Inferior parietal cortex (tissue), 1 donor: ENCODE data around the gene C4BPA.

ENCODE experiments used
- DNase-seq: peaks from one replicate; pipeline ENCODE4 v3.0.0-alpha.2; 2016; ENCODE audit errors: extremely low spot score

Gene C4BPA

DNA sequence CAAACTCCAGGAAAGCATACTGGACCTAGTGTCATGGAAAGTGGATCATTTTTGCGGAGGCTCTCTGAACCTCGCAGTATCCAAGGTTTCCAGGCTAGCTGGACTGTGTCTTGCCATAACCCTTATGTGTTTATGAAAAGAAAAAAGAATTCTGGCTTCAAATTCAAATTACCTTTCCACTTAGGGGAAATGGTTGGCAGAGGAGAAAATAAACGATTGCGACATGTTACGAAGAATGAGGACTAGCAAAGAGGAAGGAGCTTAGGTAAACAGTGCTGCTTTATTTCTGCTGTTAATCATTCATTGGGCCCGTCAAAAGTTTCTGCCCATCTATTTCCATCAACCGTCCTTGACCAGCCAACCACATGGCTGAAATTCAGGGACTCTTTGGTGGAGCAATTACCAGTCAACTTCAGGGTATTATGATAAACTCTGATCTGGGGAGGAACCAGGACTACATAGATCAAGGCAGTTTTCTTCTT, at the start of gene C4BPA:
C4BPA (plus strand) TSS at position 342 of the 482 bp plus-strand sequence. CDS start 8,793 bp downstream, outside the sequence.
- DNase-seq: no peak

DNA sequence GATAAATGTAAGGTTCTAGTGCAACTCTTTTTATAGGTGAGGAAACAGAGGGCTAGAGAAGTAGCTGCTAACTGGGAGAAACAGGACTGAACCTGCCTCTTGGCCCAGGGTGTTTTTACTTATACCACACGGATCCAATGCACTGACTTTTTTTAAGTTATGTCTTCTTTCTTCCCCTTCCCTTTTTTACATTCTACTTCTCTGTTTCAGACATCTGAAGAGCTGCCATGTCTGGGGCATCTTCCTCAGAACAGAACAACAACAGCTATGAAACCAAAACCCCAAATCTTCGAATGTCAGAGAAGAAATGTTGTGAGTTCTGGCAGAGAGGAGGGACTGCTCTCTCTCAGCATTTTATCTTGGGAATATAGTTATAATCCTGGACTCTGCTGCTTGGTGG, 49.5 kb upstream of the C4BPA start:
- no peak for DNase-seq

DNA sequence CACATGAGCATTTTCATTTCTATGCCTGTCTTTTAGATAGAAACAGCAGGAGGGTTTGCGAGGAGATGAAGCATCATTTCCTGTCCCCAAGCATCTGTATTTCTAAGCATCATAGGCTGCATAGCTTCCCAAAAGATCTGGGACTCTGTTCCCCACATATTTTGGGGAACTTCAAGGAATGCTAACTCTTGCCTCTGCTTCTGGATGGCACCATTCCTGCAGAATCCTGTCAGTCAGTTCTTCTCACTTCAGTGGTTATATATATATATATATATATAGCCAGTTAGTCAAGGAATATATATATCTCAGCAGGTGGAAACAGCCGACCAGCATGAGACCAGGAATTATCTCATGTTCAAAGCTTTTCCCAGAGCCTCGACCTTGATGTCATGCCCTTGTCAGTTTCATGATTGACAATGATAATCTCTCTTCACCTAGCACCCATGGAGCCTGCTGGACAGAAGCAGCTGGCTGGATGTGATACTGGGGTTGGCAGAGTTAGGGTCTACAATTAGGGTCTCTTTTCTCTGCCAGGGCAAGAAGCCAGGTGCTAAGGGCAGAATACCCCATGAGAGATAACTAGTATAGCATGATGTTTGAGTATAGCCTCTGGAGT, 48.5 kb upstream of the C4BPA start:
- no peak for DNase-seq

DNA sequence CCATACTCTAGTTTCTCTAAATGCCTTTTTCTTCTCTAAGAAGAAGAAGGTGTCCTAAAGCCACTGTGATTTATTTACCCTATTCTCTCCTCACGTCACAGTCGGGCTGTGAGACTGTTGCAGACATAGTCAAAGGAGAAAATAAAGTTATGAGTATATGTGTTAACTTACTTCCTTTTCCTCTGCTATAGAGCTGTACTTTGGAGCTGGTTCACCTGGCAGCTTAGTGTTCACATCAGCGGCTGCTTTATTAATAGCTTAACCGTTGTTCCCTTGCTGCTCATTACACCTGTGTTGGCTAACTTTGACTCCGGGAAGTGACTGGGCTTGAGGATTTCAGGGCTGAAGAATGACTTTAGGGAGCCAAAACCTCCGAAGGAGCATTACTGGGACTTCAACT, 47.4 kb upstream of the C4BPA start:
- no peak for DNase-seq

DNA sequence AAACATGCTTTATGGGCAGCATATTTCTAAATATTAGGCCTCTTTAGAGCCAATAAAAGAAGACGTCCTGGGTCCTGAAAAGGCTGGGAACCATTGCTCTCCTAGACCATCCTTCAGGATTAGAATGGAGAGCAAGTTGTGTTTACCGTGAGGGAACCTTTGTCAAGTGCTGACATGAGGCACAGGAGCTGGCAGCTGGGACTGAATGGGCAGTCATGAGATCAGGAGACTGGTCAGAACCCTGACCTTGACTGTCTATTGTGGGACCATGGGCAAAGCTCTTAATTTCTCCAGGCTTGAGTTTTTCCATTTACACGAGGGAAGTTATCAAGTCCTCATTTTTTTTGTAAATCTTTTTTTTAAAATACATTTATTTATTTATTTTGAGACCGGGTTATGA, 45.8 kb upstream of the C4BPA start:
- DNase-seq: no peak

DNA sequence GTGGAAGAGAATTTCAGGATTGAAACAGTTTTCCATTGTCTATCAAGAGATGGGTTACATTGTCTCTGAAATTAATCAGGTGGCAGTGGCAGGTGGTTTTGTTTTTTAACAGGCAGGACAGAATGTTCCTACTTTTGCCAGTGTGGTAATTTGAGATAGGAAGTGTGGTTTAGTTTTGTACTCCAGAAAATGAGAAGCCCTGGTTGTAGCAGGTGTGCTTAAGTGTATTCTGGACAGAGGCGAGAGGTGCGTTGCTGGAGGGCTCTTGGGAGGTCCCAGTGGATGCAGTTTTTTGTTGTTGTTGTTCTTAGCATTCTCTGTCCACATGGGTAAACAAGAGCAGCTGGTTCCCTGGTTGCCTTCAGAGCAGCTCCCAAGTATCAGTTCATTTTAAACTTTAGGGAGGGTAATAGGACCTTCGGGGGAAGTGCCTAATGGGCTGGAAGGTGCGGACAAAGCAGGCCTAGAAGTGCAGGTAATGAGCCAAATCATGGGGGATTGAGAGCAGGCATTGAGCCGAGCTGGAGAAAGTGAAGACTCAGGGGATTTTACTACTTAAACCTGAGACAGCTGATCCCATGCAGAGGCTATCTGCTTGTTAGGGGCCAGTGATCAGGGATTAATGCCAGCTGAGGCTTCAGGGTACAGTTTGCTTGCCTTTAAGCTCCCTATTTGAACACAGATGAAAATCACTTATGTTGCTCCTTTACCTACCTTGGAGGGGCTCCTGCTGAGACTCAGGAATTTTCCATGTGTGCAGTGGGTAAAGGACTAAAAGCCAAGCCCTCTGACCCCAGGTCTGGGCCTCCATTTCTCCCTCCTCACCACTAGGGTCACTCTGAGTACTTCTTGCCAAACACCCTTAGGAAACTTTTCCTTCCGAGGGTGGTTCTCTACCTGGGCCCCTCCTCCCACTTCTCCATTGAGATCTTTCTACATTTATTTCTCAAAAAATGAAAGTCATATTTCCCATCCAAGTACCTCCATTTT, 44.9 kb upstream of the C4BPA start:
- DNase-seq: no peak

DNA sequence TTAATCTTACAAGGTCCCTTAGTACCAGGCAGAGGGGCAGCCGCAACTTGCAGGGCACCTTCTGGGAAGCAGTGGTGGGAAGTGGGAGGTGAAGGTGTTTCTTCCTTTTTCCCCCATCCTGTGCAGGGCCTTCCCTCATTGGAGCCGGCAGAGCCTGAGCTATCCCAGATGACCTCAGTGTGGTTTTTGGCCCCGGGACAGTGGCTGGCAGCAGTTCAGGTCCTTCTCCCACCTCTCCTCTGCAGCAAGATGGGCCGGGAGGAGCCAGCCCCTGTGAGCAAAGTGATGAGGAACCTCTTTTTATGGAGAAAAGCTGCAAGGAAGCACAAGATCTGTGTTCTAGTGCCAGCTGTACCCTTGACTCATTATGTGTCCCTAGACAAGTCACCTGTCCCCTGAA, 44.2 kb upstream of the C4BPA start:
- no peak for DNase-seq

DNA sequence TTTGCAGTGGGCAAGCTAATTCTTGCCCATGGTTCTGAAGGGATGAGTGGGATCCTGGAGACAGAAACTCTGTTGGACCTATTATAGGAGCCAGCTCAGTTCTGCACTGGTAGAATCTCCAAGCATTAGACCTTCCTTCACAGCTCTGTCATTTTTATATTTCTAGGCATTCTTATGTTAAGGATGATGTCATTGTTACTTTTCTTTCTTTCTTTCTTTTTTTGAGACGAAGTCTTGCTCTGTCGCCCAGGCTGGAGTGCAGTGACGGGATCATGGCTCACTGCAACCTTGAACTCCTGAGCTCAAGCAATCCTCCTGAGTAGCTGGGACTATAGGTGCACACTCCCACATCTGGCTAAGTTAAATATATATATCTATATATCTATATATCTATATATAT, 43.4 kb upstream of the C4BPA start:
- no peak for DNase-seq

DNA sequence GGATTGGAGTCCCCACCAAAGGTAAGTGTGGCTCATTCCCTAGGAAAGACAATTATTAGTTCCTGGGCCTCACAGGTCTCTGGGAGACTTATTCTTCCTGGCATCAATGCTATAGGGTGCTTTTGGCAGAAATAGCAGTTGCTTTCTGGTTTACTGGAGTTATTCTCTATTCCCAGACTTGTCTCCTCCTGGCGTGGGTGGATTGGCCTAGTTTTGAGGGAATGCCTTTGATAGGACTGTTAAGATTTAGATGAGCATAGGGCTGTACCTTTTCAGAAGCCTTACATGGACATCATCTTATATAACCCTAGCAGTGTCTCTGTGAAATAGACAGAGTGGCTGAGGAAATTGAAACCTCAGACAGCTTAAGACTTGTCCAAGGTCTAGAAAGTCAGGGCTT, 42.0 kb upstream of the C4BPA start:
- DNase-seq: peak; percentile 40

DNA sequence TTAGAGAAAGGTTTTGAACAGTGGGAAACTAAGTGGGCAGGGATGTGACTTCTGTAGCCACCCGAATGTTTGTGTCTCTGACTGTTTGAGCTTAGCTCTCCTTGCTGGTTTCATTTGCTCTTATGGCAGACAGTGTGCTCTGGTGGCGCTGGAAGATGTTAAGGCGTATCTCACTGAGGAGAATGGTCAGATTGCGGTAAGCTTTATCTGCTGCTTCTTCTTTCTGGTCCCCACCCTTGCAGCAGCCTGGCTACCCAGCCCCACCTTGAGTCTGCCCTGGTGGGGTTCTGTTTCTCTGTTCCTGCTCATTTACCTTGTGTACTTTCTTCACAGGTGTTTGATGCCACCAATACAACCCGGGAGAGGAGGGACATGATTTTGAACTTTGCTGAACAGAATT, 41.0 kb upstream of the C4BPA start:
- no peak for DNase-seq

DNA sequence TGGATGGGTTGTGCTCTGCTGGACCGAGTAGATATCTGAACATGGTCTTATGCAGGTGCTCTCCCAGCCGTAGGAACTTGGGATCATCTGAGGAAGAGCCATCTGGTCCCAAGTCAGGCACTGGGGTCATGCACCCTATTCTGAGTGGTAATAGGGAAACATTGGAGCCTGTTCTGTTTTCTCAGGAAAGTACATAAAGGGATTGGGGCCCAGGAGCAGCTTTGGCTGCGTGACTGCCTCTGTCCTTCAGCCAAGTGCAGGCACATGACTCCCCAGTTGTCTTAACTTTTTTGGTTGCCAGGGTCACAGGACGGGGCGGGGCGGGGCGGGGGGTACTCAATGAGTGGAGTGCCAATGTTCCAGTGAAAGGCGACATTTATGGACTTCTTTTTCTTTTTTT, 39.5 kb upstream of the C4BPA start:
- DNase-seq: no peak

DNA sequence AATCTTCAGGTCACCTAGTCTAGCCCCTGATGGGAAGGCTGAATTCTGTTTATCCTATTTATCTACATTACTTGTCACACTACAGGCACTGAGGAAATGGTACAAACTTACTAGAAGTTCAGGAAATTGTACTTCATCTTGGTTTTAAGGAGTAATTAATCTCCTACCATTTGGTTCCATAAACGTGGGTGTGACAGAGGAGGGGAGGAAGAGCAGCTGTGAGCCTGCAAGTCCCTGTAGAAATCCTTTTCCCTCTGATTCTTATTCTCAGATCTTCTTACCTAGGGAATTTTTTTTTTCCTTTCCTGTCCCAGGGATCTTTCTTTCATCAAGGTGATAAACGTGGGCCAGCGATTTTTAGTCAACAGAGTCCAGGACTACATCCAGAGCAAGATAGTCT, 36.8 kb upstream of the C4BPA start:
- DNase-seq: no peak

DNA sequence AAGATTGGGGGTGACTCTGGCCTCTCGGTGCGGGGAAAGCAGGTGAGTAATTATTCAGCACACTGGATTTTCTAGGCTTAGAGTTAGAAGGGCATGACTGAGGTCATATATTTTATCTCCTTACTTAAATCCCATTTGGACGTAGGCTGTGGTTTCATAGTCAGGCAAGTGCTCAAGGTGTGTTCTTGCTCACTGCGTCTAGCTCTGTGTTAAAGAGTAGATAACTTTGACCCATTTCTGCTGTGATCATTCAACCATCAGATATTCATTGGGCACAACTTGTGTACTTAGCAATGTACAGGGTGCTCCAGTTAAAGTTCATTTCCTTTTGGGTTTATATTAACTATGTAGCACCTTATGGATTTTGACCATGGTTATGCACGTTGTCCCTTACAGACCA, 36.4 kb upstream of the C4BPA start:
- DNase-seq: no peak

DNA sequence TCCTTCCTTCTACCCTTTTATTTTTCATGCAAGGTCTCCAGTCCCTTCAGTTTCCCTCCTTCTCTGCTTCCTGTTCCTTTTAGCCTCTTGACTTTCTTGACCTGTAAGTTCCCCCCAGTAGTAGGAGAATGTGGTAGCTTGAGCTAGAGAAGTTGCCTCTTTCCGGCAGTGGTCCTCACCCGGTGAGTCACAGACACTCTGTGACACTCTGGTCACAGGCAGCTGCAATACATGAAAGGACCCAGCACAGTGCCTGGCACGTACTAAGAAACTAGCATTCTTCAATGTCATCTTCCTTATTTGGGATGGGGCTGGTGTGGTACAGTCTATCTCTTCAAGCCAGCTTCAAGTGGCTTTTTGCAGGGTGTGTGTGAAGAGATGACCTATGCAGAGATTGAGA, 35.0 kb upstream of the C4BPA start:
- DNase-seq: no peak

DNA sequence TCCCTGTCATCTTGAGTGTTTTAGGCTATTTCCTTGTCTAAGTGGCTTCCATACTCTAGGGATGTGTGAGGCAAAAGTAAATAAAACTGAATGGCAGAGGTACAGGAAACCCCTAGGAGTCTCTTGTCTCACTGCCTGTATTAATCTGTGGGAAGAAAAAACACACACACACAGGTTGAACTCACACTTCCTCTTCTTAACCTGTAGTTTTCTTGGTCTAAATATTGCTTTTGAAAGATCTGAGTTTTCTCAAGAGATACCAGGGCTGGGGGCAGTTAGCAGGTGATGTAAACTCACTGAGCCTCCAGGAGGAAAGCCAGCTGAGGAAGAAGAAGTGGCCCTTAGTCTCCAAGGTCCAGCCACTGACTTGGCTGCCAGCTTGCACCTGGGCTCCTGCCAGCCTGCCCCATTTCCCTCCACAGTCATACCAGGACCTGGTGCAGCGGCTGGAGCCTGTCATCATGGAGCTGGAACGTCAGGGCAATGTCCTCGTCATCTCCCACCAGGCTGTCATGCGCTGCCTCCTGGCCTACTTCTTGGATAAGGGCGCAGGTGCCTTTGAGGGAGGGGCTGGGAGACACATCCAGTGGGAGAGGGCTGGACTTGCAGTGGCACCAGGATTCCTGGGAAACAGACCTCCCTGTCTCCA, 34.1 kb upstream of the C4BPA start:
- no peak for DNase-seq

DNA sequence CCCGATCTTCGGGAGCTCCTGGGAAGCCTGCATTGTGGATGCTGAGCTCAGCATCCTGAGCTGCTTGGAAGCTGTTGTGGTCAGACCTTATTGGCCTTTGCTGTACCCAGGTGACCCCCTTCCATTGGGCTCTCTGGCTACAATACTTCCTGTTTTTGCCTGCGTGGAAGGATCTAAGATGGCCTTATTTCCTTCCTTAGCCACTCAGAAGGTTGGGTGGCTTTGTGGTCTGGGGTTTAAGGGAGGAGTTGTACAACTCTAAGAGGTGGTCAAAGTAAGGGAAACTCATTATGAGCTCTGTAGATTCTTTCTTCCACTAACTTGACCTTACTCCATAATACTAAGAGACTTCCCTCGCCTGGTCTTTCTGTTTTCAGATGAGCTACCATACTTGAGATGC, 33.2 kb upstream of the C4BPA start:
- DNase-seq: no peak

DNA sequence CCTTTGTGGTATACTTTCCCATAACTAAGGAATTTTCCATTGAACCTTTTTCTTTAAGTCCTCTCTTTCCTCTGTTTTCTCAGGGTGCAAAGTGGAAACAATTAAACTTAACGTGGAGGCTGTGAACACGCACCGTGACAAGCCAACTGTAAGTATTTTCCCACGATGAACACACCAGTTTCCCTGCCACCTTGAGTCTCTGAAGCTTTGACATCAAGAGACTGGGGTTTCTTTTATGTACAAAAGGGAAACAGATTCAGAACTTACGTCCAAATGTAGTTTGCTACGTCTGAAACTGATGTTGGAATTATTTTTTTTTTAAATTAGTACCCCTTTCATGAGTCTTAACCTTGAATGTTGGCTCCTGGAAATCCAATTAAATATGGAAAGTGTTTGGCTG, 32.6 kb upstream of the C4BPA start:
- no peak for DNase-seq

DNA sequence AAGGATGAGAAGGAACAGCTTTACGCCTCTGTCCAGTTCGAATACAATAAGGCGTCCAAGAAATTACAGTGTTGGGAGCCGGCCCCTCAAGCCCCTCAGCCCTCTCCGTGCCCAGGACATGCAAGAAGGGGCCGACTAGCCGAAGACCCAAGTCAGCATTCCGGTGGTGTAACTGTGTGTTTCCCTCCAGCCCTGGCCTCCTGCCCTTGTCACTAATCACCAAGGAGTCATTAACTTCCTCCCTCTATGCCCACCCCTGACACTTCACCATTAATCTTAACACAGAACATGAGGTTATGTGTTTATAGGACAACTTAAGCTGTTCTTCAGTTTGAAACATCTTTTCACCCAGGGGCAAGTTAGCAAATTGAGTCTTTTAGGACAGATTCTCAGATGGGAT, 31.8 kb upstream of the C4BPA start:
- no peak for DNase-seq

DNA sequence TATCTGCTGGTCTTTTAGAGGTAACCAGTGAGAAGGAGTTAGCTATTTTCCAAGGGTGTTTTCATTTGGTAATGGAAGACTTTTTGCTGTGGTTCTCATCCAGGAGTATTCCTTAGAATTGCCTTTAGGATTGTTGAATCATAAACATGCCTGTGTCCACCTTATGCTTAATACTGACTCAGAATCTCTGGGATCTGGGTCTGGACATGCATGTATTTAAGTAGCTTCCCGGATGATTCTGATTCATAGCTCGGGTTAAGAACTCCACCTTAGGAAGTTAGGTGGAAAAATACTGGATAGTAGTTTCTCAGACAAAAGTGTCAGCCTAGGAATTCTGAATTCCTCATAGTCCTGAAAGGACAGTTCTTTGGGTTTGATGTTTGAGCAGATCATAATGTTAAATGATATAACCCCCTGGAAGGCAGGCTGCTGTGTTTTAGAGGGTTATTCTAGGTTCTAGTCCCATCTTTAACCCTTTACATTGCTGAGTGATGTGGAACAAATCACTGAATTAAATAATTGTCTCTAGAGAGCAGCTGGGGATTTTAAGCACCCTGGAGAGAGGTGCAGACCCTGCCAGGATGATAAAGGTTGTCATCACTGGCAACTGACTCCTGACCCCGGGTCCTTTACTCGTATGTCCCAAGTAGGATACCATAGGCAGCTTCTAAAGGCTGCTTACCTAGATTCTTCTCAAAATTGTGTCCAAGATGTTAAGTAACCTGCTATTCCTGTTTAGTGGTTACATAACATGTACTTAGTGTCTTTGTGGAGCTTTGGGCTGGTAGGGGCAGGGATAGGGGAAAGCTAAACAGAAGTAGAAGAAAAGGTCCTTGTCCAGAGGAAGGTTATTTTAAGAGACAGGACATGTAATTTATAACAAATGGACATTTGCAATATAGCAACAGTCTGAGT, 29.9 kb upstream of the C4BPA start:
- no peak for DNase-seq

DNA sequence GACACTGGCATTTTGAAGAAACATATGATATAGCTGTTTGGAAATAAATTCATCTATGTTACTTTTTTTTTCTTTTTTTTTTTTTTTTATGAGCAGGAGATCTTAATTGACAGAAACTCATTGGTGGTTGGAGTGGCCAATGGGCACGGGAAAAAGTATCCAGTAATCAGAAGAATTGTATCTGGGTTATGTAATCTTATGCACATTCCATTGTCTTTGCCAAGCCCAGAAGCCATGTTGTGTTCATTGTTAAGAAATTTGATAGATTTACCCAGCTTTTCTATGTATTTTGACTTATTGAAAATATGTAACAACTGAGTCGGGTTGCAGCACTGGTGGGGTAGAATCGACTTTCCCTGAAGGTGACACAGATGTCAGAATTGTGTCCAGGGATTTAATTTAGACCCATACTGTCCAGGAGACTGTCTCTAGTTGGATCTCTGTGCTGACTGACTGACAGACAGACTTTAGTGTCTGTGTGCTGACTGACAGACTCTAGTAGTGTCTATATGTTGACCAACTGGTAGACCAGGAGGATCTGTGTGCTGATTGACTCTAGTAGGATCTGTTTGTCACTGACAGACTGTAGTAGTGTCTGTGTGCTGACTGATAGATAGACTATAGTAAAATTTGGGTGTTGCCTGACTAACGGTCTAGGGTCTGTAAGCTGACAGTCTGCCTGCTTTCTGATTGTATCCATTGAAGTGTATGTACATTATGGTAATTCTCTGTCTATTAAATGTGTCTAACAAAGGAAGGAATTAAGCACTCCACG, 27.7 kb upstream of the C4BPA start:
- no peak for DNase-seq

DNA sequence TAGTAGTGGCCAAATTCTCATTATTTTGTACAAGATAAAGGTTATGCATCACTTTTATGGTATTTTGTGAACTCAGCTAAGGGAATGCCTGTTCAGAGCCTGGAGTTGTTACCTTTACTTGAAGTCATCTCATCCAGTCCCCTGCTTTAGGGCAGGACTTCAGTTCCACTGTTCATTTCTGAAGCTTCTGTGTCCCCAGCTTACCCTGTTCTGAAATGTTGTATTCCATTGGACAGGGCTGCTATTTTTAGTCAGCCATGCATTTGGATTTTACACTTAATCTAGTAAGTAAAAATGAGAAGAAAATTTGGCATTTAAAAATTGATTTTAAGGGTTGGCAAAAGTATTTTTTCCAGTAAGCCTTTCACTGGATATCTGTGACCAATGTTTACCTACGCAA, 27.0 kb upstream of the C4BPA start:
- no peak for DNase-seq
